Activated CD4-positive, alpha-beta T cell treated with anti-CD3 and anti-CD28 coated beads, Interleukin-2, amount 50 U/mL, for 24 hours (primary cell): ENCODE data around the gene RNF141.

ENCODE experiments used
- DNase-seq, 2 donors: peaks; one replicate each; pipeline ENCODE4 v3.0.0-alpha.2; 2020; ENCODE audit warnings: low read depth in 1 of 2, low spot score in 1 of 2

Gene RNF141

GRCh38 chr11:10498426-10499250, 42.3 kb downstream of the RNF141 start:
- DNase-seq, result no peak

GRCh38 chr11:10498022-10498400, 43.0 kb downstream of the RNF141 start:
- DNase-seq, result no peak

- DNase-seq, result no peak
Observed at GRCh38 chr11:10497371-10498021, 43.5 kb downstream of the RNF141 start.

- DNase-seq, result no peak
Observed at GRCh38 chr11:10496296-10496936, 44.6 kb downstream of the RNF141 start.

- DNase-seq, result no peak
Observed at GRCh38 chr11:10495464-10495786, 45.6 kb downstream of the RNF141 start.

GRCh38 chr11:10494636-10495463, 46.1 kb downstream of the RNF141 start:
- no peak for DNase-seq

GRCh38 chr11:10493041-10493663, 47.8 kb downstream of the RNF141 start:
- no peak for DNase-seq

GRCh38 chr11:10492084-10492483, 48.9 kb downstream of the RNF141 start:
- no peak for DNase-seq

GRCh38 chr11:10490398-10491241, 50.4 kb downstream of the RNF141 start:
- no peak for DNase-seq

GRCh38 chr11:10490032-10490397, 51.0 kb downstream of the RNF141 start:
- no peak for DNase-seq

- no peak for DNase-seq
Observed at GRCh38 chr11:10488934-10489691, 51.9 kb downstream of the RNF141 start.

- no peak for DNase-seq
Observed at GRCh38 chr11:10488121-10488933, 52.7 kb downstream of the RNF141 start.

- no peak for DNase-seq
Observed at GRCh38 chr11:10487002-10487647, 53.9 kb downstream of the RNF141 start.

- no peak for DNase-seq
Observed at GRCh38 chr11:10486161-10486840, 54.7 kb downstream of the RNF141 start.

GRCh38 chr11:10485646-10486045, 55.3 kb downstream of the RNF141 start:
- DNase-seq, result no peak

- no peak for DNase-seq
Observed at GRCh38 chr11:10484461-10485180, 56.4 kb downstream of the RNF141 start.

- no peak for DNase-seq
Observed at GRCh38 chr11:10483584-10483983, 57.4 kb downstream of the RNF141 start.
